H1 (cell line): ENCODE results near the gene HRH3. TPM values are rescaled to one million over a fixed set of nuclear protein-coding genes. Genes with fewer than 3 reads are reported as not detected.

Source experiments
- CTCF ChIA-PET: fragments of 300-600 bp; sonication (Branson Sonifier 250); formaldehyde crosslinking; loops from one replicate; lab custom pipeline; 2021; ENCODE audit not compliant: partially characterized antibody; lab: Charles Lee
- POLR2A ChIA-PET: fragments of 300-600 bp; sonication (Branson Sonifier 250); formaldehyde crosslinking; loops from one replicate; lab custom pipeline; 2021; ENCODE audit warnings: inconsistent platforms; ENCODE audit not compliant: partially characterized antibody; lab: Charles Lee
- DNase-seq, 2 experiments: peaks; one replicate each; pipeline versions ENCODE4 v3.0.0 to v3.0.0-alpha.2; 2010 to 2022; ENCODE audit warnings: low spot score in 2 of 2, low read depth in 1 of 2, mixed read lengths in 1 of 2
- FAIRE-seq: peaks from 2 replicates; lab custom pipeline; 2011; peaks lifted over from hg19 to GRCh38; lab: Jason Lieb, UNC
- H2AFZ ChIP-seq: 2 replicates; pipeline ENCODE4 v1.8.1; 2012; ENCODE audit warnings: low read length, inconsistent platforms
- H2AK5ac ChIP-seq: 2 replicates; pipeline ENCODE4 v1.6.1; 2013; ENCODE audit warnings: low read depth, low read length
- H2BK120ac ChIP-seq: replicated peaks from 2 replicates; pipeline ENCODE3; 2013; ENCODE audit warnings: low read depth, low read length, inconsistent platforms
- H2BK12ac ChIP-seq: 2 replicates; pipeline ENCODE4 v1.6.1; 2013; ENCODE audit warnings: low read depth, low read length
- H2BK15ac ChIP-seq: 2 replicates; pipeline ENCODE4 v1.6.1; 2013; ENCODE audit warnings: low read length
- H2BK20ac ChIP-seq: 2 replicates; pipeline ENCODE4 v1.6.1; 2013; ENCODE audit warnings: low read length
- H2BK5ac ChIP-seq: 2 replicates; pipeline ENCODE4 v1.6.1; 2013; ENCODE audit warnings: low read depth, low read length
- H3K14ac ChIP-seq: 2 replicates; pipeline ENCODE4 v1.6.1; 2013; ENCODE audit warnings: inconsistent platforms; ENCODE audit not compliant: insufficient read length
- H3K18ac ChIP-seq: 2 replicates; pipeline ENCODE4 v1.6.1; 2013; ENCODE audit warnings: low read length; ENCODE audit errors: extremely low read depth
- H3K23ac ChIP-seq: 2 replicates; pipeline ENCODE4 v1.6.1; 2013; ENCODE audit warnings: inconsistent platforms; ENCODE audit not compliant: insufficient read length
- H3K23me2 ChIP-seq: 2 replicates; pipeline ENCODE4 v1.6.1; 2013; ENCODE audit warnings: low read depth, low read length
- H3K27ac ChIP-seq: 2 replicates; pipeline ENCODE4 v1.6.1; 2011; ENCODE audit warnings: low read depth, low read length, inconsistent platforms
- H3K27me3 ChIP-seq, 4 experiments: replicated peaks in 1 of 4; 1 replicate in 1 of 4; 2 replicates in 3 of 4; pipeline versions ENCODE4 v1.6.1 to v1.8.1; 2011 to 2013; ENCODE audit warnings: low read length in 3 of 4, mild to moderate bottlenecking in 3 of 4, inconsistent platforms in 2 of 4, mixed read lengths in 2 of 4, moderate library complexity in 1 of 4; ENCODE audit not compliant: control insufficient read depth in 3 of 4, insufficient read depth in 3 of 4; ENCODE audit errors: extremely low read depth in 1 of 4
- H3K36me3 ChIP-seq, 4 experiments: 2 replicates each; pipeline versions ENCODE4 v1.6.1 to v1.8.1; 2011 to 2013; ENCODE audit warnings: mild to moderate bottlenecking in 4 of 4, low read length in 3 of 4, moderate library complexity in 2 of 4, control low read depth in 1 of 4, inconsistent platforms in 1 of 4; ENCODE audit not compliant: insufficient read depth in 4 of 4, control insufficient read depth in 2 of 4
- H3K4ac ChIP-seq: replicated peaks from 2 replicates; pipeline ENCODE3; 2013; ENCODE audit warnings: low read length, low read depth, mixed read lengths, inconsistent platforms; ENCODE audit not compliant: insufficient read length
- H3K4me1 ChIP-seq, 4 experiments: replicated peaks in 1 of 4; 1 replicate in 1 of 4; 2 replicates in 3 of 4; pipeline versions ENCODE4 v1.6.1 to v1.8.1; 2011 to 2013; ENCODE audit warnings: low read length in 3 of 4, inconsistent platforms in 2 of 4, mixed read lengths in 1 of 4; ENCODE audit not compliant: insufficient read depth in 4 of 4, control insufficient read depth in 3 of 4
- H3K4me2 ChIP-seq, 2 experiments: 2 replicates each; pipeline versions ENCODE4 v1.6.1 to v1.8.1; 2011 to 2013; ENCODE audit warnings: low read depth in 2 of 2, low read length in 2 of 2, control low read depth in 1 of 2, inconsistent platforms in 1 of 2, mild to moderate bottlenecking in 1 of 2; ENCODE audit not compliant: insufficient read depth in 1 of 2
- H3K4me3 ChIP-seq, 4 experiments: fragments of 200-600, 300-600 bp in 1 of 4; sonication (generic), shearing (Covaris generic), sonication (Bioruptor Twin) in 1 of 4; 2 replicates each; pipeline versions ENCODE4 v1.5.1 to v1.8.1; 2011 to 2016; ENCODE audit warnings: low read length in 4 of 4, low read depth in 3 of 4, control low read depth in 2 of 4, inconsistent platforms in 2 of 4, mild to moderate bottlenecking in 2 of 4, mixed read lengths in 1 of 4, moderate library complexity in 1 of 4; ENCODE audit not compliant: insufficient read depth in 2 of 4; ENCODE audit errors: extremely low read depth in 1 of 4
- H3K56ac ChIP-seq: replicated peaks from 2 replicates; pipeline ENCODE3; 2013; ENCODE audit warnings: low read depth, mild to moderate bottlenecking, mixed read lengths, low read length, inconsistent platforms; ENCODE audit not compliant: insufficient read length
- H3K79me1 ChIP-seq: 2 replicates; pipeline ENCODE4 v1.6.1; 2013; ENCODE audit warnings: low read depth, low read length, control low read depth
- H3K79me2 ChIP-seq, 2 experiments: 2 replicates each; pipeline versions ENCODE4 v1.6.1 to v1.8.1; 2012 to 2013; ENCODE audit warnings: low read length in 2 of 2, mild to moderate bottlenecking in 2 of 2, inconsistent platforms in 1 of 2; ENCODE audit not compliant: insufficient read depth in 2 of 2, control insufficient read depth in 1 of 2
- H3K9ac ChIP-seq, 4 experiments: replicated peaks in 1 of 4; 1 replicate in 1 of 4; 2 replicates in 3 of 4; pipeline versions ENCODE4 v1.6.1 to v1.8.1; 2011 to 2013; ENCODE audit warnings: low read depth in 3 of 4, low read length in 3 of 4, control low read depth in 2 of 4, mild to moderate bottlenecking in 2 of 4, moderate library complexity in 2 of 4, inconsistent platforms in 1 of 4; ENCODE audit errors: extremely low read depth in 1 of 4
- H3K9me3 ChIP-seq, 2 experiments: 2 replicates each; pipeline versions ENCODE4 v1.6.1 to v1.8.1; 2012 to 2013; ENCODE audit warnings: mild to moderate bottlenecking in 2 of 2, moderate library complexity in 2 of 2, control low read depth in 1 of 2, inconsistent platforms in 1 of 2, low read depth in 1 of 2, low read length in 1 of 2, mixed read lengths in 1 of 2; ENCODE audit not compliant: insufficient read depth in 2 of 2
- H4K20me1 ChIP-seq, 2 experiments: replicated peaks in 1 of 2; 2 replicates each; pipeline versions ENCODE3 to v1.8.1; 2011 to 2013; ENCODE audit warnings: inconsistent platforms in 2 of 2, low read length in 2 of 2, mild to moderate bottlenecking in 1 of 2; ENCODE audit not compliant: insufficient read depth in 2 of 2, control insufficient read depth in 1 of 2
- H4K5ac ChIP-seq: 2 replicates; pipeline ENCODE4 v1.6.1; 2013; ENCODE audit warnings: low read length, low read depth, mixed read lengths, inconsistent platforms; ENCODE audit not compliant: insufficient read length
- H4K8ac ChIP-seq: 2 replicates; pipeline ENCODE4 v1.8.0; 2013; ENCODE audit warnings: mild to moderate bottlenecking, moderate library complexity, low read length, inconsistent platforms; ENCODE audit not compliant: insufficient read depth; ENCODE audit errors: extremely low read depth
- H4K91ac ChIP-seq: replicated peaks from 2 replicates; pipeline ENCODE3; 2013; ENCODE audit warnings: low read length, mixed read lengths, inconsistent platforms; ENCODE audit not compliant: insufficient read length
- CBX8 ChIP-seq: fragments of 300-800, 300-1000 bp; sonication (generic); IDR thresholded peaks from 2 replicates; pipeline ENCODE4 v1.7.1; 2016; ENCODE audit warnings: low read depth, low read length, borderline replicate concordance
- JUN ChIP-seq: IDR thresholded peaks from 2 replicates; pipeline ENCODE4 v1.6.1; 2011; ENCODE audit warnings: low read depth, mild to moderate bottlenecking, improper control_type of control experiment, low read length
- JUND ChIP-seq: IDR thresholded peaks from 2 replicates; pipeline ENCODE4 v1.6.1; 2011; ENCODE audit warnings: mild to moderate bottlenecking, improper control_type of control experiment, low read length
- RFX5 ChIP-seq: IDR thresholded peaks from 2 replicates; pipeline ENCODE4 v1.6.1; 2011; ENCODE audit warnings: low read depth, low read length, improper control_type of control experiment, borderline replicate concordance
- RNF2 ChIP-seq: fragments of 200-900, 300-1000 bp; sonication (generic); IDR thresholded peaks from 2 replicates; pipeline ENCODE4 v1.7.1; 2016; ENCODE audit warnings: borderline replicate concordance, low read depth, mild to moderate bottlenecking, antibody characterized with exemption, low read length; ENCODE audit not compliant: poor library complexity, severe bottlenecking; ENCODE audit errors: missing control alignments
- WGBS, 2 experiments: shearing (Covaris generic) in 1 of 2; methylation state at CpG; one replicate each; pipeline versions ENCODE4 v1.1.6 to v1.1.7; 2013 to 2015; ENCODE audit warnings: low lambda C conversion rate in 2 of 2, mixed read lengths in 2 of 2, inconsistent platforms in 1 of 2, low coverage in 1 of 2, missing lambda C conversion rate in 1 of 2; ENCODE audit not compliant: insufficient replicate concordance in 2 of 2, insufficient coverage in 1 of 2, insufficient read length in 1 of 2; ENCODE audit errors: extremely low coverage in 1 of 2, missing lambda C conversion rate in 1 of 2; 5-methylcytosine and 5-hydroxymethylcytosine counted together
- polyA plus RNA-seq, 7 experiments: library from polyadenylated mRNA; depleted of rRNA in 3 of 7; stranded (reverse) in 5 of 7; unstranded in 2 of 7; fragments of >200 nt in 5 of 7; fragments of 200-250 nt in 2 of 7; gene quantifications; 1 replicate in 5 of 7; 2 replicates in 1 of 7; 4 replicates in 1 of 7; pipeline versions ENCODE4 v1.2.1 to v1.2.3, GENCODE V29; 2011 to 2013; ENCODE audit warnings: missing spikeins in 2 of 7, mixed read lengths in 2 of 7
- total RNA-seq: library from RNA; stranded (reverse); fragmentation: NEBNext Ultra II Directional; extraction: Animal tissue kit (Norgen Biotek cat#: 25700); gene quantifications from 2 replicates; pipeline ENCODE4 v1.2.1, GENCODE V29; 2021
- TF ChIP-seq, protein P1 (sequence below): IDR thresholded peaks from 2 replicates; pipeline ENCODE4 v1.6.1; 2012; ENCODE audit warnings: inconsistent platforms
- TF ChIP-seq, protein P2 (sequence below), 3 experiments: IDR thresholded peaks; 1 replicate in 2 of 3; 2 replicates in 1 of 3; pipeline versions ENCODE4 v1.5.1 to v1.6.1; 2011; ENCODE audit warnings: low read length in 3 of 3, mild to moderate bottlenecking in 3 of 3, inconsistent platforms in 2 of 3, low read depth in 1 of 3, moderate library complexity in 1 of 3; ENCODE audit not compliant: insufficient read depth in 1 of 3; ENCODE audit errors: control extremely low read depth in 1 of 3

HRH3 gene
- total and polyA plus RNA-seq, 2 of the 8 experiments (the other 6 are each of a cell fraction or from before 2014, with no cell fraction given): 2.0 to 4.5 TPM

DNA sequence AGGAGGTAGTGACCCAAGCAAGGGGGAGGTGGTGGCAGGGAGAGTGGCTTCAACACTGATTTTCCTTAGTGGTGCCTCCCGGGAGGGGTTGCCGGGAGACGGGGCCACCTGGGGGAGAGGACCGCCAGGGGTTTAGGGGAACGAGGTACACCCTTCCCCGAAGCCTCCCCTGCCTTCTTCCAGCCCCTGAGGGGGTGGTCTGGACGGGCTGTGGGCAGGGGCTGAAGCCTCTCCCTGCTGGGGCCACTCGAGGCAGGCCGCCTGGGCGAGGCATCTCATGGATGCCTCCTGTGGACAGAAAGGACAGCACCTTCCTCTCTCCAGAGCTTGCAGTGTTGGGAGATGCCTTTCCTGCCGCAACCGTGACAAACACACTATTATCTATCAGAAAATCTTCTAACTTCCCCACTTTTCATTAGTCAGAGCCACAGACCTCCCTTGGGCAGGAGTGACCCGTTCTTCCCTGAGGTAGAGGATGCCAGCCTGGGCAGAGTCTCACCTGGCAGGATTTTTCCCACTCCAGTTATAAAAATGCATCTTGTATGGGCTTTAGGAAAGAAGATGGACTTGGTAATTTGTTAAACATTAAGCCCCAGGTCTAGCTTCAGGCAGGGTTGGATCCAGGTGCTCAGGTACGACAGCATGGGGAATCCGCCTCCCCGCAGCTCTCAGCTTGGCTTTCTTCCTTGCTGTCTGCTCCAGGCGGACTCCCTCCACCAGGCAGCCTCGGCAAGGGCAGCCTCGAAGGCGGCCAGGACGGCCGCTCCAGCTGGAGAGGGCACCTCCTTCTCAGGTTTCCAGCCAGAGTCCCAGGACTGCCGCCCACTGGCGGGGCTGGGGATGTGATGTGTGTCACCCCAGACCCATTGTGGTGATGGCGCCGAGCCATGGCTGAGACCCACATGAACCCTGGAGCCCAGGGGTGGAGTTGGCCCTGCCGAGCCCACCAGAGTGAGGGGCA lies 11.0 kb downstream of the HRH3 start:
- FAIRE-seq: peak; percentile 39
- no peak for TF ChIP-seq CBX8
- TF ChIP-seq, protein P1, sequence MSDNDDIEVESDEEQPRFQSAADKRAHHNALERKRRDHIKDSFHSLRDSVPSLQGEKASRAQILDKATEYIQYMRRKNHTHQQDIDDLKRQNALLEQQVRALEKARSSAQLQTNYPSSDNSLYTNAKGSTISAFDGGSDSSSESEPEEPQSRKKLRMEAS: 0 out of 2 replicates have a peak, but pooled peaks have one; percentile 30
- no peak for TF ChIP-seq RNF2
- TF ChIP-seq, protein P2, sequence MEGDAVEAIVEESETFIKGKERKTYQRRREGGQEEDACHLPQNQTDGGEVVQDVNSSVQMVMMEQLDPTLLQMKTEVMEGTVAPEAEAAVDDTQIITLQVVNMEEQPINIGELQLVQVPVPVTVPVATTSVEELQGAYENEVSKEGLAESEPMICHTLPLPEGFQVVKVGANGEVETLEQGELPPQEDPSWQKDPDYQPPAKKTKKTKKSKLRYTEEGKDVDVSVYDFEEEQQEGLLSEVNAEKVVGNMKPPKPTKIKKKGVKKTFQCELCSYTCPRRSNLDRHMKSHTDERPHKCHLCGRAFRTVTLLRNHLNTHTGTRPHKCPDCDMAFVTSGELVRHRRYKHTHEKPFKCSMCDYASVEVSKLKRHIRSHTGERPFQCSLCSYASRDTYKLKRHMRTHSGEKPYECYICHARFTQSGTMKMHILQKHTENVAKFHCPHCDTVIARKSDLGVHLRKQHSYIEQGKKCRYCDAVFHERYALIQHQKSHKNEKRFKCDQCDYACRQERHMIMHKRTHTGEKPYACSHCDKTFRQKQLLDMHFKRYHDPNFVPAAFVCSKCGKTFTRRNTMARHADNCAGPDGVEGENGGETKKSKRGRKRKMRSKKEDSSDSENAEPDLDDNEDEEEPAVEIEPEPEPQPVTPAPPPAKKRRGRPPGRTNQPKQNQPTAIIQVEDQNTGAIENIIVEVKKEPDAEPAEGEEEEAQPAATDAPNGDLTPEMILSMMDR (IDR thresholded peaks at IDR 0.05; ENCODE audit: control extremely low read depth in 1 of 3, insufficient read depth in 1 of 3, low read depth in 1 of 3, low read length in 3 of 3): peak; percentile 61 to 69 (median 67)
- TF ChIP-seq JUN: no peak
- no peak for TF ChIP-seq RFX5
- TF ChIP-seq JUND: no peak

More for the DNA sequence above, 11.0 kb downstream of the HRH3 start:
- peaks cover 0 to 2% of the 10 kb centered on the region in 2 experiments for H4K20me1 ChIP-seq
- H2BK20ac ChIP-seq: no peak overlapping the region
- H2BK12ac ChIP-seq: 0 out of 2 replicates have a peak overlapping the region, but pooled peaks have one; percentile 75
- no peaks in the 10 kb centered on the region for H3K23me2 ChIP-seq
- ChIA-PET POLR2A (interaction anchor here (1.2 kb wide), 1 partner anchor 10 kb away, joined by 4 read pairs; no protein-coding TSS in a partner anchor), CTCF (interaction anchor here (0.7 to 2.5 kb wide), 14 partner anchors 8 to 198 kb away, joined by 3 to 9 read pairs (median 4); no protein-coding TSS in a partner anchor)
- H3K18ac ChIP-seq: no peak overlapping the region
- no peak overlapping the region; the same call in 1 of the 2 replicates for H3K27ac ChIP-seq
- H3K23ac ChIP-seq: no peak overlapping the region
- no peaks in the 10 kb centered on the region for H3K79me2 ChIP-seq
- H4K91ac ChIP-seq: no peak overlapping the region
- no peaks in the 10 kb centered on the region for H3K9me3 ChIP-seq
- peak in 1 of 2 experiments; percentile 82 for DNase-seq
- H4K8ac ChIP-seq: peak overlapping the region; percentile 80; the same call in 1 of the 2 replicates
- H2AK5ac ChIP-seq: no peak overlapping the region
- no peak overlapping the region for H4K5ac ChIP-seq
- H3K4ac ChIP-seq: no peak overlapping the region
- no peaks in the 10 kb centered on the region for H3K79me1 ChIP-seq
- H2BK120ac ChIP-seq: no peak overlapping the region
- H2AFZ ChIP-seq: no peak overlapping the region
- peak overlapping the region; percentile 81; the same call in 1 of the 2 replicates for H2BK15ac ChIP-seq
- no peak overlapping the region for H3K14ac ChIP-seq
- H3K4me3 ChIP-seq: no peak overlapping the region
- WGBS, 2 experiments: 67% methylated on average over 25 of the region's 27 CpGs; no CpG with 5 or more reads in 1 of the 2 experiments
- H3K4me1 ChIP-seq: peaks cover 0 to 3% (median 0%) of the 10 kb centered on the region in 4 experiments; a peak in 1 of 7 replicates
- no peaks in the 10 kb centered on the region for H3K36me3 ChIP-seq
- H3K27me3 ChIP-seq: no peaks in the 10 kb centered on the region
- H3K9ac ChIP-seq: no peak overlapping the region
- no peak overlapping the region for H2BK5ac ChIP-seq
- no peak overlapping the region for H3K4me2 ChIP-seq
- H3K56ac ChIP-seq: no peak overlapping the region
